Measurements from ENCODE around the gene BEND3. TPM values are rescaled to one million over a fixed set of nuclear protein-coding genes. Genes with fewer than 3 reads are reported as not detected.

Gene BEND3
- total and polyA plus RNA-seq, 2 of the 8 experiments (the other 6 are each of a cell fraction or from before 2014, with no cell fraction given) = 25.2 to 38.8 TPM

DNA sequence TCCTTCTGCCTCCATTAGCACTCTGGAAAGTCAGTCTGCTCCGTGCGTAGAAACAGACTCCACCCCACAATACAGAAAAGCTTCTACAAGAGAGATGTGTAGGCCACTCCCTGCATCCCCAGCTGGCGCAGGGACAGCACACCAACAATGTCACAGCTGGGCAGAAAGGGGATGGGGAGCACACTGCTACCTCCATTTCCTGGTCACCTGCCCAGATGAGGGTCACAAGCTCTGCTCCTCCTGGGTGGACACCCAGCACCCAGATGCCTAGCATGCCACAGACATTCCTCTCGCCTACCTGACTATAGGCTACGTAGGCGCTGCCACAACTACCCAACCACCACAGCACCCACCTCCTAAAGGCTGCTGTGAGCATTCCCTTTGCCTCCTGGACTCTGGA lies 12.2 kb downstream of the BEND3 start:
- FAIRE-seq = no peak
- Histone ChIP-seq H2BK120ac (replicated peaks; ENCODE audit: low read depth, low read length) (no peak overlapping the region), H3K18ac (ENCODE audit: extremely low read depth, low read length) (peak overlapping the region; percentile 84), H3K4me1 (replicated peaks in 1 of 4; ENCODE audit: control insufficient read depth in 3 of 4, insufficient read depth in 4 of 4, low read length in 3 of 4) (peaks cover 18 to 29% (median 24%) of the 10 kb centered on the region in 4 experiments), H2AK5ac (ENCODE audit: low read depth, low read length) (peak overlapping the region; percentile 94; the same call in 1 of the 2 replicates), H3K27me3 (replicated peaks in 1 of 4; ENCODE audit: control insufficient read depth in 3 of 4, extremely low read depth in 1 of 4, insufficient read depth in 3 of 4, low read length in 3 of 4) (no peaks in the 10 kb centered on the region), H3K56ac (replicated peaks; ENCODE audit: insufficient read length, low read depth, low read length) (no peak overlapping the region), H3K14ac (ENCODE audit: insufficient read length) (no peak overlapping the region), H4K8ac (ENCODE audit: extremely low read depth, insufficient read depth, low read length) (no peak overlapping the region), H2BK12ac (ENCODE audit: low read depth, low read length) (peak overlapping the region; percentile 98), H2BK15ac (ENCODE audit: low read length) (peak overlapping the region; percentile 95; the same call in 1 of the 2 replicates), H4K91ac (replicated peaks; ENCODE audit: insufficient read length, low read length) (peak overlapping the region; percentile 77), H2BK5ac (ENCODE audit: low read depth, low read length) (peak overlapping the region; percentile 58; the same call in 1 of the 2 replicates), H4K5ac (ENCODE audit: insufficient read length, low read depth, low read length) (no peak overlapping the region), H3K4me3 (ENCODE audit: extremely low read depth in 1 of 4, insufficient read depth in 2 of 4, low read depth in 3 of 4, low read length in 4 of 4) (no peak overlapping the region), H2AFZ (ENCODE audit: low read length) (no peak overlapping the region), H3K23ac (ENCODE audit: insufficient read length) (no peak overlapping the region), H3K36me3 (ENCODE audit: control insufficient read depth in 2 of 4, insufficient read depth in 4 of 4, low read length in 3 of 4) (peaks cover 0 to 10% (median 4%) of the 10 kb centered on the region in 4 experiments; a peak in 6 of 8 replicates), H3K79me2 (ENCODE audit: control insufficient read depth in 1 of 2, insufficient read depth in 2 of 2, low read length in 2 of 2) (peaks cover 0 to 72% of the 10 kb centered on the region in 2 experiments; a peak in 3 of 4 replicates), H3K23me2 (ENCODE audit: low read depth, low read length) (no peaks in the 10 kb centered on the region; the same call in 1 of the 2 replicates), H3K79me1 (ENCODE audit: low read depth, low read length) (peaks cover 8% of the 10 kb centered on the region; the same call in 1 of the 2 replicates), H3K9me3 (ENCODE audit: insufficient read depth in 2 of 2, low read depth in 1 of 2, low read length in 1 of 2) (no peaks in the 10 kb centered on the region), H3K4ac (replicated peaks; ENCODE audit: insufficient read length, low read depth, low read length) (no peak overlapping the region), H3K4me2 (ENCODE audit: insufficient read depth in 1 of 2, low read depth in 2 of 2, low read length in 2 of 2) (peak overlapping the region; percentile 25 to 30; a peak in 2 of 4 replicates), H3K27ac (ENCODE audit: low read depth, low read length) (no peak overlapping the region), H2BK20ac (ENCODE audit: low read length) (peak overlapping the region; percentile 90), H4K20me1 (replicated peaks in 1 of 2; ENCODE audit: control insufficient read depth in 1 of 2, insufficient read depth in 2 of 2, low read length in 2 of 2) (no peaks in the 10 kb centered on the region), H3K9ac (replicated peaks in 1 of 4; ENCODE audit: extremely low read depth in 1 of 4, low read depth in 3 of 4, low read length in 3 of 4) (no peak overlapping the region; a peak in 1 of 7 replicates)
- 78% methylated on average over 6 of the region's 6 CpGs; no CpG with 5 or more reads in 1 of the 2 experiments for WGBS, 2 experiments (ENCODE audit: extremely low coverage in 1 of 2, insufficient coverage in 1 of 2, insufficient read length in 1 of 2, insufficient replicate concordance in 2 of 2, low coverage in 1 of 2, low lambda C conversion rate in 2 of 2, missing lambda C conversion rate in 1 of 2)
- ChIA-PET CTCF (ENCODE audit: partially characterized antibody) (interaction anchor here (1.3 to 1.9 kb wide), 7 partner anchors 11 to 76 kb away, joined by 4 to 9 read pairs (median 5); partner anchors contain the start of gene BEND3), POLR2A (ENCODE audit: partially characterized antibody) (interaction anchor here (0.6 to 4.8 kb wide), 4 partner anchors 10 to 487 kb away, joined by 4 to 27 read pairs (median 14); partner anchors contain the start of gene BEND3)
- no peak for DNase-seq (ENCODE audit: low read depth in 1 of 2, low spot score in 2 of 2)
- TF ChIP-seq TAF7 (optimal IDR thresholded peaks at IDR 0.05; ENCODE audit: borderline replicate concordance, low read depth, low read length) (no peak), HDAC2 (IDR thresholded peaks at IDR 0.05; ENCODE audit: borderline replicate concordance in 1 of 2, low read depth in 2 of 2, low read length in 2 of 2) (no peak), TEAD4 (IDR thresholded peaks at IDR 0.05; ENCODE audit: low read depth, low read length) (peak; percentile 88), ZNF274 (IDR thresholded peaks at IDR 0.05; ENCODE audit: borderline replicate concordance, extremely low read depth, low read length) (no peak), YY1 (IDR thresholded peaks at IDR 0.05; ENCODE audit: low read depth, low read length) (0 out of 2 replicates have a peak, but pooled peaks have one; percentile 32), EGR1 (IDR thresholded peaks at IDR 0.05; ENCODE audit: borderline replicate concordance, low read depth, low read length) (no peak)
- TF ChIP-seq, protein P1, sequence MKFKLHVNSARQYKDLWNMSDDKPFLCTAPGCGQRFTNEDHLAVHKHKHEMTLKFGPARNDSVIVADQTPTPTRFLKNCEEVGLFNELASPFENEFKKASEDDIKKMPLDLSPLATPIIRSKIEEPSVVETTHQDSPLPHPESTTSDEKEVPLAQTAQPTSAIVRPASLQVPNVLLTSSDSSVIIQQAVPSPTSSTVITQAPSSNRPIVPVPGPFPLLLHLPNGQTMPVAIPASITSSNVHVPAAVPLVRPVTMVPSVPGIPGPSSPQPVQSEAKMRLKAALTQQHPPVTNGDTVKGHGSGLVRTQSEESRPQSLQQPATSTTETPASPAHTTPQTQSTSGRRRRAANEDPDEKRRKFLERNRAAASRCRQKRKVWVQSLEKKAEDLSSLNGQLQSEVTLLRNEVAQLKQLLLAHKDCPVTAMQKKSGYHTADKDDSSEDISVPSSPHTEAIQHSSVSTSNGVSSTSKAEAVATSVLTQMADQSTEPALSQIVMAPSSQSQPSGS (IDR thresholded peaks at IDR 0.05; ENCODE audit: low read length) = no peak
